Keratinocyte (primary cell): ENCODE measurements around the gene SLCO2B1. TPM values are rescaled to one million over a fixed set of nuclear protein-coding genes. Genes with fewer than 3 reads are reported as not detected.

ENCODE experiments used
- DNase-seq: peaks from one replicate; pipeline ENCODE4 v3.0.0-alpha.2; 2011; ENCODE audit warnings: low read depth, missing footprints, low spot score
- FAIRE-seq: peaks from 2 replicates; lab custom pipeline; 2011; peaks lifted over from hg19 to GRCh38; lab: Jason Lieb, UNC
- H2AFZ ChIP-seq: 2 replicates; pipeline ENCODE4 v1.6.0; 2012; ENCODE audit warnings: low read length, control low read depth, inconsistent platforms; ENCODE audit not compliant: control insufficient read depth
- H3K27ac ChIP-seq: 2 replicates; pipeline ENCODE4 v1.5.1; 2011; ENCODE audit warnings: low read length; ENCODE audit not compliant: control insufficient read depth, insufficient read depth
- H3K27me3 ChIP-seq: 3 replicates; pipeline ENCODE4 v1.6.0; 2011; ENCODE audit warnings: low read length; ENCODE audit not compliant: control insufficient read depth, insufficient read depth; ENCODE audit errors: extremely low read depth
- H3K36me3 ChIP-seq, 2 experiments: 2 replicates in 1 of 2; 3 replicates in 1 of 2; pipeline ENCODE4 v1.5.1; 2011; ENCODE audit warnings: low read length in 2 of 2, mild to moderate bottlenecking in 1 of 2; ENCODE audit not compliant: control insufficient read depth in 2 of 2, insufficient read depth in 2 of 2; ENCODE audit errors: extremely low read depth in 1 of 2
- H3K4me1 ChIP-seq: 3 replicates; pipeline ENCODE4 v1.5.1; 2011; ENCODE audit warnings: low read length; ENCODE audit not compliant: control insufficient read depth, insufficient read depth; ENCODE audit errors: extremely low read depth
- H3K4me2 ChIP-seq: 3 replicates; pipeline ENCODE4 v1.6.0; 2011; ENCODE audit warnings: low read depth, low read length; ENCODE audit not compliant: control insufficient read depth, insufficient read depth; ENCODE audit errors: extremely low read depth
- H3K4me3 ChIP-seq, 3 experiments: fragments of 200-600 bp in 1 of 3; sonication (generic) in 1 of 3; 2 replicates in 2 of 3; 3 replicates in 1 of 3; pipeline ENCODE4 v1.5.1; 2011 to 2016; ENCODE audit warnings: low read length in 3 of 3, mild to moderate bottlenecking in 3 of 3, control low read depth in 2 of 3, inconsistent platforms in 1 of 3, low read depth in 1 of 3, mixed read lengths in 1 of 3, mixed run types in 1 of 3, moderate library complexity in 1 of 3; ENCODE audit not compliant: control insufficient read depth in 2 of 3, insufficient read depth in 2 of 3; ENCODE audit errors: extremely low read depth in 1 of 3
- H3K79me2 ChIP-seq: 2 replicates; pipeline ENCODE4 v1.6.0; 2012; ENCODE audit warnings: low read length; ENCODE audit not compliant: control insufficient read depth, insufficient read depth
- H3K9ac ChIP-seq: 3 replicates; pipeline ENCODE4 v1.6.0; 2011; ENCODE audit warnings: low read length; ENCODE audit not compliant: control insufficient read depth, insufficient read depth; ENCODE audit errors: extremely low read depth
- H3K9me1 ChIP-seq: 3 replicates; pipeline ENCODE4 v1.6.0; 2011; ENCODE audit warnings: low read length; ENCODE audit not compliant: control insufficient read depth, insufficient read depth; ENCODE audit errors: extremely low read depth
- H3K9me3 ChIP-seq: 2 replicates; pipeline ENCODE4 v1.5.1; 2012; ENCODE audit warnings: low read depth, low read length; ENCODE audit not compliant: control insufficient read depth
- H4K20me1 ChIP-seq: 3 replicates; pipeline ENCODE4 v1.6.0; 2011; ENCODE audit warnings: low read length; ENCODE audit not compliant: control insufficient read depth, insufficient read depth; ENCODE audit errors: extremely low read depth
- CTCF ChIP-seq, 3 experiments: IDR thresholded peaks in 1 of 3; conservative IDR thresholded peaks in 1 of 3; optimal IDR thresholded peaks in 1 of 3; 2 replicates in 2 of 3; 3 replicates in 1 of 3; pipeline versions ENCODE3 to v1.5.1; 2011; ENCODE audit warnings: low read length in 3 of 3, mild to moderate bottlenecking in 3 of 3, moderate library complexity in 2 of 3, control low read depth in 1 of 3, inconsistent platforms in 1 of 3; ENCODE audit not compliant: insufficient read depth in 2 of 3; ENCODE audit errors: extremely low read depth in 1 of 3
- EZH2 ChIP-seq: IDR thresholded peaks from one replicate; pipeline ENCODE4 v1.6.1; 2012; ENCODE audit warnings: inconsistent platforms, mild to moderate bottlenecking, low read length, moderate library complexity
- dilution Hi-C: fragments of 300-500 bp; cut with MboI; formaldehyde crosslinking; loops from one replicate; pipeline ENCODE4 v1.7.0; 2020; ENCODE audit warnings: low sequenced_read_pairs; ENCODE audit not compliant: extremely low pct_ligation_motif_present
- polyA plus RNA-seq, 5 experiments: library from polyadenylated mRNA; depleted of rRNA in 3 of 5; stranded (reverse) in 3 of 5; stranded (forward) in 1 of 5; unstranded in 1 of 5; fragments of >200 nt; gene quantifications; 1 replicate in 1 of 5; 2 replicates in 3 of 5; 3 replicates in 1 of 5; pipeline versions ENCODE4 v1.2.1 to v1.2.3, GENCODE V29; 2011 to 2012; ENCODE audit warnings: missing spikeins in 2 of 5, low read depth in 1 of 5, low replicate concordance in 1 of 5

SLCO2B1 gene
- polyA plus RNA-seq, 1 donor (not counting 4 experiments of a cell fraction or from before 2014, with no cell fraction given): not detected

GRCh38 chr11:75159151-75159953 lies 8.4 kb downstream of the SLCO2B1 start:
- no peaks in the 10 kb centered on the region for H3K79me2 ChIP-seq
- H3K4me3 ChIP-seq: no peak overlapping the region
- no peaks in the 10 kb centered on the region for H3K9me3 ChIP-seq
- no peak overlapping the region for H3K9ac ChIP-seq
- H4K20me1 ChIP-seq: no peaks in the 10 kb centered on the region
- peaks cover 3% of the 10 kb centered on the region for H3K27me3 ChIP-seq
- H2AFZ ChIP-seq: no peak overlapping the region
- dilution Hi-C loops: no loop called here
- no peak for TF ChIP-seq EZH2
- no peak for TF ChIP-seq CTCF (optimal IDR thresholded peaks at IDR 0.05 in 1 of 3, IDR thresholded peaks at IDR 0.05 in 1 of 3, conservative IDR thresholded peaks at IDR 0.05 in 1 of 3; ENCODE audit: extremely low read depth in 1 of 3, insufficient read depth in 2 of 3, low read length in 3 of 3)
- H3K27ac ChIP-seq: no peak overlapping the region
- no peak for DNase-seq
- no peaks in the 10 kb centered on the region for H3K4me1 ChIP-seq
- no peaks in the 10 kb centered on the region for H3K9me1 ChIP-seq
- H3K4me2 ChIP-seq: no peak overlapping the region
- no peaks in the 10 kb centered on the region for H3K36me3 ChIP-seq
- no peak for FAIRE-seq

DNA sequence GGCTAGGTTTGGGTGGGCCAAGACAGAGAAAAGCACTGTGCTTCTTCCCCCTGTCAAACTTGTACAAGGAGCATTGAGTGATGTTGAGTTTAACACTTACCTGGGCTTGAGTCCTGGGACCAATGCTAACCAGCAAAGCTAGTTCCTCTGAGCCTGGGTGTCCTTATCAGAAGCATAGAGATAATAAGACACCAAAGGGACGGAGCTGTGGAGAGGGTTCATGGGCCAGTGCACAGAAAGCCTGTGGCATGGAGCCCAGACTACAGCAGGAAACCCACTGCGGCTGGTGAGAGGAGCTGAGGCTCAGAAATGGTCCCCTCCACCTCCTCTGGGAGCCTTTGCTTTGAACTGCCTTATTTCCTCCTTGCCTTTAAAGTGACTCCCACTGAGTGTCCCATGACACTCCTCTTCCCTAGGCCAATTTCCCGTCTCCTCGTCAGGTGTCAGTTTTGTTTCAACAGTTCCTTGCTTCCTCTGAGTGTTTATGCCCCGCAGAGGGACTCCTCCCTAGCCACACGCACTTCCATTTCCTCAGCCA lies 9.4 kb downstream of the SLCO2B1 start:
- Histone ChIP-seq H3K79me2 (no peaks in the 10 kb centered on the region), H3K36me3 (no peaks in the 10 kb centered on the region), H3K27me3 (peaks cover 3% of the 10 kb centered on the region), H2AFZ (no peak overlapping the region), H3K9me3 (no peaks in the 10 kb centered on the region), H3K4me1 (no peaks in the 10 kb centered on the region), H3K27ac (no peak overlapping the region), H4K20me1 (no peaks in the 10 kb centered on the region), H3K4me2 (no peak overlapping the region), H3K9ac (no peak overlapping the region), H3K9me1 (no peaks in the 10 kb centered on the region), H3K4me3 (no peak overlapping the region)
- DNase-seq: no peak
- TF ChIP-seq CTCF (optimal IDR thresholded peaks at IDR 0.05 in 1 of 3, IDR thresholded peaks at IDR 0.05 in 1 of 3, conservative IDR thresholded peaks at IDR 0.05 in 1 of 3; ENCODE audit: extremely low read depth in 1 of 3, insufficient read depth in 2 of 3, low read length in 3 of 3) (no peak), EZH2 (no peak)
- FAIRE-seq: no peak
- dilution Hi-C loops: no loop called here
